CD4-positive, alpha-beta T cell treated with Interleukin-21 for 1 hour (primary cell): ENCODE data around the gene PLD3.
"Not testable (repeated sequence)": the region's sequence is repeated elsewhere in the genome, so short reads cannot be mapped to it uniquely, and the experiment has no call there.

Experiments
- DNase-seq: peaks from one replicate; pipeline ENCODE4 v3.0.0-alpha.2; 2020

PLD3 gene

DNA sequence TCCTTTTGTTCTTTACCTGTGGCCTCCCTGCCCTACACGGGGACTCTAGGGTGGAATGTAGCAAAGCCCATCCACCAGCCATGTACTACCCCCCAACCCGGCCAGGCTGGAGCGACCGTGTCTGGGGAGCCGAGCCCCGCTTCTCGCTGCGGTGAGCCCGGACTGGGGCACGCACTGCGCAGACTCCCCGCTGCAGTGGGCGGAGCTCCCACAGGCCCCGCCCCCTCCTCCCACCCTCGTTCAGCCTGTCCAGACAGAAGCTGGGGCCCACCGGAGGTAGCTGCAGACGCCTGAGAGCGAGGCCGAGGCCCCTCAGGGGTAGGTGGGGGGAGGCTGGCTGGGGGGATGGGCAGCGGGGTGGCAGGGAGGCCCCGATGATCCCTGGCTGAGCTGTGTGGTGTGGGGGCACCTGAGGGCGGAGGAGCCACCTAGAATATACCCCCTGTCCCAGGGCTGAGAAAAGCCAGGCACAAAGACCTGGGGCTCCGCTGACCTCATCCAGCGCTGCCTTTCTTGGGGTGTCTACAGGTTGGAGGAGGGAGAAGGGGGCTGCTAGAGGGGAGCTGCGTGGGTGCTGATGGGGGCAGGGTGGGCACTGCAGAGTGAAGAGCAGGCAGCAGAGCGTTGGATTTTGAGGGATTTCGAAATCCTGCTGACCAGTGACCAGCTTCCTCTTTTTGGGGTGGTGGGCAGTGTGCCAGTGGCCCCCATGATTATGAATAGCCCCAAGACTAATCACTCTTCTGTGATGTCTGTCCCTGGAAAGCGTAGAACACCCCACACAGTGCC lies 17.3 kb downstream of the PLD3 start:
- DNase-seq: peak; percentile 43

DNA sequence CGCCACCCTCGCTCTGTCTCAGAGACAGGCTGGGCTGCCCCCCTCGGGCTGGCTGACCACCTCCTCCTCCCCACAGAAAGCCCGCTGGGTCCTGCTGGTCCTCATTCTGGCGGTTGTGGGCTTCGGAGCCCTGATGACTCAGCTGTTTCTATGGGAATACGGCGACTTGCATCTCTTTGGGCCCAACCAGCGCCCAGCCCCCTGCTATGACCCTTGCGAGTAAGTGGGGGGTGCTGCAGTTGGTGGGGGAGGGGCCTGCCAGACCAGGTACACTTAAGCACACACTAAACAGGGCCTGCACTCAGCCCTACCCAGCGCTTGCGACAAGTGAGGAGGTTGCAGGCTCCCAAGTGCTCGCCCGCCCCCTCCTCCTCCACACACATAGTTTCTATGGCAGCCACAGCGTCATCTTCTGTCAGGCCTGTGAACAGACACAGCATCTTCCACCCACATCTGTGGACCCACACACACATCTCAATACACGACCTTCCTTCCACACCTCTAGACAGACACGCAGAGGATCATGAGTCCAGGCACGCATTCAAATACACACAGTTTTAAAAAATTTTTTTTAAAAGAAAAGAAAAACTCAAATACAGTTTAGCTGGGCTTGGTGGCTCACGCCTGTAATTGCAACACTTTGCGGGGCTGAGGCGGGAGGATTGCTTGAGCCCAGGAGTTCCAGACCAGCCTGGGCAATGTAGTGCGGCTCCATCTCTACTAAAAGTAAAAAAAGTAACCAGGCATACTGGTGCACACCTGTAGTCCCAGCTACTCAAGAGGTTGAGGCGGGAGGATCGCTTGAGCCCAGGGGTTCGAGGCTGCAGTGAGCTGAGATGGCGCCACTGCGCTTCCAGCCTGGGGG lies 18.4 kb downstream of the PLD3 start:
- DNase-seq: no peak

DNA sequence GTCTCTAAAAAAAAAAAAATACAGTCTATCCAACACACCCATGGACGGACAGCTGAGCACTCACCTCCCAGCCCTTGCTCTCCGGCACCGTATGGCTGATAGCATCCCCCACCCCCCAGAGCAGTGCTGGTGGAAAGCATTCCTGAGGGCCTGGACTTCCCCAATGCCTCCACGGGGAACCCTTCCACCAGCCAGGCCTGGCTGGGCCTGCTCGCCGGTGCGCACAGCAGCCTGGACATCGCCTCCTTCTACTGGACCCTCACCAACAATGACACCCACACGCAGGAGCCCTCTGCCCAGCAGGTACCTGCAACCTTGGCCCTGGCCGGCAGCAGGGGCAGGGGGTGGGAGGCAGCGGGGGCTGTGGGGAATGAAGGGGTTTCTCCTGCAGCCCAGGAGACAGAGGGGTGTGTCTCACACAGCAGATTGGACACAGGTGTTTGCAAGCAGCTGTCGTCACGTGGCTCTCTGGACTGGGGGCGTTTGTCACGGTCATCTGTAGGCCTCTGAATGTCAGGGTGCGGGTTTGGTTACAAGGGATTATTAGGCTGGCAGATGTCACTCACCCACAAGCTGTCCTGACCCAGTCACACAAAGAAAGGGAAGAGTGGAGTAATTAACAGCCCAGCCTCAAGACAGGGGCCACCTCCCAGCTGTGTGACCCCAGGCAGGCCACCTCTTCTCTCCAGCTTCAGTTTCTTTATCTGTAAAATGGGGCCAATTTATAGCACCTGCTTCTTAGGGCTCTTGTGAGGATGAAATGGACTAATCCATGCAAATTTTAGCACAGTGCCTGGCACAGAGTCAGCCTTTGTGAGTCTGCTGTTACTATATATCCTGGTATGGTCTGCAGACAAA lies 19.3 kb downstream of the PLD3 start:
- no peak for DNase-seq

DNA sequence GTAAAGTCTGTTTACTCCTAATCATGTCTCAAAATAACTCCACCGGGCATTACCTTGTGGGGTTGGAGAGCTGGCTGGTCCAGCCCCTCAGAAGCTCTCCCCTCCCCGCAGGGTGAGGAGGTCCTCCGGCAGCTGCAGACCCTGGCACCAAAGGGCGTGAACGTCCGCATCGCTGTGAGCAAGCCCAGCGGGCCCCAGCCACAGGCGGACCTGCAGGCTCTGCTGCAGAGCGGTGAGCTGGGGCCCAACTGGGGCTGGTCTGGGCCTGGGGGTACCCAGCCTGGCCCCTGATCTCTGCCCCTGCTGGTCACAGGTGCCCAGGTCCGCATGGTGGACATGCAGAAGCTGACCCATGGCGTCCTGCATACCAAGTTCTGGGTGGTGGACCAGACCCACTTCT lies 21.3 kb downstream of the PLD3 start:
- no peak for DNase-seq

DNA sequence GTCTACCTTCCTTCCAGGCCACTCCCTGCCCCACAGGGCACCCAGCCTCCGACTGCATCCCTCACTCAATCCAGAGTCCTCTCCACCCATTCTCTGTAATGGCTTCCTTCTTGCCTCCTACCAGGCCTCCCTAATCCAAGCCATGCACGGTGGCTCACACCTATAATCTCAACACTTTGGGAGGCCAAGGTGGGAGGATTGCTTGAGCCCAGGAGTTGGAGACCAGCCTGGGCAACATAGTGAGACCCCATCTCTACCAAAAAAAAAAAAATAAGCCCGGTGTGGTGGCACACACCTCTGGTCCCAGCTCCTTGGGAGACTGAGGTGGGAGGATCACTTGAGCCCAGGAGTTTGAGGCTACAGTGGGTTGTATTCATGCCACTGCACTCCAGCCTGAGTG lies 21.8 kb downstream of the PLD3 start:
- DNase-seq: not testable (repeated sequence)

DNA sequence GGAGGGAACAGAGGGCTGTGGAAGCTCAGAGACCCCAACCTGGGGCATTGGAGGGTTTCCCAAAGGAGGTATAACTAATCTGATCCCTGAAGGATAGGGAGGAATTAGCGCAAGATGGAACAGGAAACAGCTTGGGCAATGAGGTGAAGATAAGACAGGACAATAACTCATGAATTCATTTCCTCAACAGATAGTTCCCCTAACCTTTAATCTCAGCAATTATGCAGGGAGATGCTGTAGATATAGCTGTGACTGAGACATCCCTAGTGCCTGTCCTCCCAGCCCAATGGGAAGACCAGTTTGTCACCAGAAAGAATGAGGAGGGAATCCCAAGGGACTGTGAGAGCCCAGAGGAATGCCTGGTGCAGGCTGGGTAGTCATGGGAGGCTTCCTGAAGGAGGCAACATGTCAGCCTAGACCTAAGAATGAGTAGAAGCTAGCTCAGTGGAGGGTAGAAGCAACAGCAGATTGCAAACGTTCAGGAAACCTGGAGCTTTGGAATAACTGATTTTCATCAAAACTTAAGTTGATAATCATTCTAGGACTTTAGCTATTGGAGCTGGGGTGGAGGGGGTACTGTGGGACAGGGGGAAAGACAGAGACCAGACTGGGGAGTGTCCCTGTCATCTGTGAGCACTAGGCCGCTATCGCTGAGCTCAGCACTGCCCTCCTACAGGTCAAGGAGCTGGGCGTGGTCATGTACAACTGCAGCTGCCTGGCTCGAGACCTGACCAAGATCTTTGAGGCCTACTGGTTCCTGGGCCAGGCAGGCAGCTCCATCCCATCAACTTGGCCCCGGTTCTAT lies 22.7 kb downstream of the PLD3 start:
- DNase-seq: no peak

DNA sequence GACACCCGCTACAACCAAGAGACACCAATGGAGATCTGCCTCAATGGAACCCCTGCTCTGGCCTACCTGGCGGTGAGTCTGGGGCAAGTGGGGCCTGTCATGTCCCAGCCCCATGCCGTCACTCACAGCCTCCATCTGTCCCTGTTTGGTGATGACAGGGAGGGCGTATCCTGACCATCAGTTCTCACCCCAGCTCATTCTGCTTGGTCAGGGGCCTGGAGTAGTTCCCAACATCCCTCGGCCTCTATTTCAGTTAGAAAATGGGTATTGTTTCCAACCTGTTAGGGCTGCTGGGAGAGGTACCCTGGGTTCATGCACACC lies 23.3 kb downstream of the PLD3 start:
- no peak for DNase-seq

DNA sequence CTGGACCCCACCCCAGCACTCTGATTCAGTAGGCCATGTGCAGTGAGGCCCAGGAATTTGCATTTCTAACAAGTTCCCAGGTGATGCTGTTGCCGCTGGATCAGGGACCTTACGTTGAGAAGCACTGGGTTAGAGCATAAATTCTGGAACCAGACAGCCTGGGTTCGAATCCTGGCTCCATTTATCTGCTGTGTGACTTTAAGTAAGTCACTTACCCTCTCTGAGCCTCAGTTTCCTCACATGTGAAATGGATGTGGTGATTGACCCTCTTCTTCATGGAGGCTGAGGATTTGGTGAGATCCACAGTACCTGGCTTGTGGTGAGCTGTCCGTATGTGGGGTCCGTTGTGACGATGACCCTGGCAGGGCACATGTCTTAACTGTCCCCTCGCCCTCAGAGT lies 25.6 kb downstream of the PLD3 start:
- no peak for DNase-seq

DNA sequence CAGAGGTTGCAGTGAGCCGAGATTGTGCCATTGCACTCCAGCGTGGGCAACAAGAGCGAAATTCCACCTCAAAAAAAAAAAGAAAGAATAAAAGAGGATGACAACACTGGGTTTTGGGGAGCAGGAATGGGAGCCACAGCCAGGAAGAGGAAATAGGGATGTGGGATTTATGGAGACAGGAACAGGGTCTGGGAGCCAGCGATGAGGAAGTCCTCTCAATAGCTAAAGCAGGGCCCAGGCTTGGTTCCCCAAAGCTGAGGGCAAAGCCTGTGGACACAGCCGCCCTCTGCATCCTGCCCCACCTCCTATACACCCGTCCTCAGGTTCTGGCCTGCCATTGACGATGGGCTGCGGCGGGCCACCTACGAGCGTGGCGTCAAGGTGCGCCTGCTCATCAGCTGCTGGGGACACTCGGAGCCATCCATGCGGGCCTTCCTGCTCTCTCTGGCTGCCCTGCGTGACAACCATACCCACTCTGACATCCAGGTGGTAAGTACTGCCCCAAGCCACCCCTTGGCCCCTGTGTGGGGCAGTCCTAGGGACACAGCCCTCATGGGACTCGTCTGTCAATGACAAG lies 27.9 kb downstream of the PLD3 start:
- DNase-seq: no peak

DNA sequence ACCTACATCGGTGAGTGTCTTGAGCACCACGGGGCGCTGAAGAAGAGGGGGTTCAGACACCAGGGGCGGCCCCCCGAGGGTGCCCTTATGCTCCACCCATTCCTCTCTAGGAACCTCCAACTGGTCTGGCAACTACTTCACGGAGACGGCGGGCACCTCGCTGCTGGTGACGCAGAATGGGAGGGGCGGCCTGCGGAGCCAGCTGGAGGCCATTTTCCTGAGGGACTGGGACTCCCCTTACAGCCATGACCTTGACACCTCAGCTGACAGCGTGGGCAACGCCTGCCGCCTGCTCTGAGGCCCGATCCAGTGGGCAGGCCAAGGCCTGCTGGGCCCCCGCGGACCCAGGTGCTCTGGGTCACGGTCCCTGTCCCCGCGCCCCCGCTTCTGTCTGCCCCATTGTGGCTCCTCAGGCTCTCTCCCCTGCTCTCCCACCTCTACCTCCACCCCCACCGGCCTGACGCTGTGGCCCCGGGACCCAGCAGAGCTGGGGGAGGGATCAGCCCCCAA lies 29.4 kb downstream of the PLD3 start:
- DNase-seq: no peak

DNA sequence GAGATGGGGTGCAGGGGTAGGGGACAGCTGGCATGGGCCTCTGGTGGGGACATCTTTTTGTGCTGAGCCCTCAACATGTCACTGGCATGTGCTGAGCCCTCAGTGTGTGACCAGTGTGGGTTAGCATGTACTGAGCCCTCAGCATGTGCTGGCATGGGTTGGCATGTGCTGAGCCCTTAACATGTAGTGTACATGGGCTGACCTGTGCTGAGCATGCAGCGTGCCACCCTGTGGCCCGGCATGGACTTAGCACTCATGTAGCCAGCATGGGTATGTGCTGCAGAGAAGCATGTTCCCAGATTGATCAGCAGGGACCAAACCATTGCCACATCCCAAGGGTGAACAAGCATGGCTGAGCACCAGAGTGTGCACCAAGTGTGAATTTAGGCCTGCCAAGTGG lies 30.0 kb downstream of the PLD3 start:
- no peak for DNase-seq

DNA sequence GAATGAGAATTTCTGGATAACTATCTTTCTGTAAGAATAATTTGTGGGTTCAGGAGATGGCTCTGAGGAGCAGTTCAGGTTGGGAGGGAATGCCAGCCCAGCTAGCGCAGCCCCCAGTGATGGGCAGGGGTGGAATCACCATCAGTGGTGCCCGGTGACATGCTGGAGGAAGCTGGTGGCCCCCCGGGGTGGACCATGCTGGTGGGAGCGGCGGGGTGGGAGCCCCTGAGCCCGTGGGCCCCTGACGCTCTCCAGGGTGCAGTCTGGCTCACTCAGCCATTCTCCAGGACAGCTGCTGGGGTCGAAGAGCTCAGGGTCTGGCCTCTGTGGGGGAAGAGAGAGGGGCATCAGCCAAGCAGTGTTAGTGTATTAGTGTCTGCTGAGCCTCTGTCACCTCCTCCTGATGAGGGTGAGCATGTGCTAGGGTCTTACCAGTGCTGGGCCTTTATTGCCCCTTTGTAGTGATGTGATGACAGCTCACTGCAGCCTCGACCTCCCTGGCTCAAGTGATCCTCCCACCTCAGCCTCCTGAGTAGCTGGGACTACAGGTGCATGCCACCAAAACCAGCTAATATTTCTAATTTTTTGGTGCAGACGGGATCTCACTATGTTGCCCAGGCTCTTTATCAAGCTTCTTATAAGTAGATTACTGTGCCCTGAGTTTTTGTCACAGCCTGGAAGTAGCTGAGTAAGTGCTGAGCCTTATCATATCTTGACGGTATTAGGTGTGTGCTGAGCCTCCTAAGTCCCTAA lies 31.1 kb downstream of the PLD3 start:
- DNase-seq: no peak

DNA sequence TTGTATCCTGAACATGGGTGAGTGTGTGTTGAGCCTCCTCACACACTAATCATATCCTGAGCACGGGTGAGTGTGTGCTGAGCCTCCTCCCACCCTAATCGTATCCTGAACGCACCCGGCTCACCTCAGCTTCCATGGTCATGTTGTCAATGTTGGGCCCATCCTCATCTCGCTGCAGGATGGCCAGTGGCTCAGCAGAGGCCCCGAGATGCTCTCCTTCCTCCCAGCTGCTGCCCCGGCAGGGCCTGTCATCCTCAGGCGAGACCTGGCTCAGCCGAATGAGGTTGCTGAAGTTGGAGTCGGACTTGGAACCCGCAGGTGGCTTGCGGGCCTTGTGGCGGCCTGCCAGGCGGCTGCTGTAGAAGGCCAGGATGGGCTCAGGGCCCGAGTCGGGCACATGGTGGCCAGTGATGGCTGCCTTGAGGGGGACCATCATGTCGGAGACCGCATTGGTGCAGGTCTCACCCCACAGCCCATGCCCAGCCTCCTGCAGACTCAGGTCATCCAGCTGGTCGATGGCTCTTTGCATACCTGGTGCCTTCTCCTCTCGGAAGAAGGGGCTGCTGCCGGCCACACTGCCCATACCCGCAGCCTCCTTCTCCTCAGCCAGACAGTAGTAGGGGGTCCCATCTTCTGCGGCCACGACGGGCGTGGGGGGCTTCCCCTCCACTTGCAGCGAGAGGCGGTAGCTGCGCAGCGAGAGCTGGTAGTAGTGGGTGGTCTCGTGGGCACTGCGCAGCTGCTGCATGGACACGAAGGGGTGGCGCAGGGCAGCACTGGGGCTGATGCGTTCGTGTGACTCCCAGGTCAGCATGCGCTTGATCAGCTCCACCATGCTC lies 31.9 kb downstream of the PLD3 start:
- no peak for DNase-seq

DNA sequence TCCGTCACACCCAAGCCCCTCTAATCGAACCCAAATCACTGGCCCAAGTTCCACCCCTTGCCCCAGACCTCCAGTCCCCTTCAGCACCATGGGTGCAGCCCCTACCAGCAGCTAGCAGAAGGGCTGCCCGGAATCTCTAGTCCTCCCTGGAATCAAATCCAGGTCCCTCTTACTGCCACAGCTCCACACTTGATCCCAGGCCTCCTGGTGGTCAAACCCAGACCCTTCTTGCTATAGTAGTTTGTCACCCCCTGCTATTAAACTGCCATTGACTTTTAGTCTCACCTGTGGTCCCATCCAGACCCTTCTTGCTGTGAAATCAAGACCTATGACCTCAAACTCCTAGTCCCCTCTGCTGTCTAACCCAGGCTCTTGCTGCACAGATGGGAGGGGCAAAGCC lies 32.8 kb downstream of the PLD3 start:
- DNase-seq: no peak

DNA sequence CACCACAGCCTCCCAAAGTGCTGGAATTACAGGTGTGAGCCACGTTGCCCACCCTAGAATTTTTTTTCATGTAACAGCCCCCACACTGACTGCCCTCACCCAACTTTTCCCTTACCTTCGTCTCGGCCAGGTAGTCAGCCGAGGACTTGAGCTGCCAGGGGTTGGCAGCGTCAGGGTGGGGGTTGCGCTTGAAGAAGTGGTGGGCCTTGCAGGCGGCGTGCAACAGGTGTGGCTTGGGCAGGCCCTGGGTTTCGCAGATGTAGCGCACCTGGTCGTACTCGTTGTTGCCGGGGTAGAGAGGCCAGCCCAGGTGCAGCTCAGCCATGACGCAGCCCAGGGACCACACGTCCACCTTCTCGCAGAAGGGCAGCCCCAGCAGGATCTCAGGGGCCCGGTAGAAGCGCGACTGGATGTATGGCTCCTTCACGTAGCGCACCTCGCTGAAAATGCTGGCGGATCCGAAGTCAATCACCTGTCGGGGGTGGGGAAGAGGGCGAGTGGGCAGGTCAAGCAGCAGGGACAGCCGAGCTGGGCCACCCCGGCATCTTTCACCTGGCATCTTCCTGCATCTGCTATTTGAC lies 35.3 kb downstream of the PLD3 start:
- no peak for DNase-seq

DNA sequence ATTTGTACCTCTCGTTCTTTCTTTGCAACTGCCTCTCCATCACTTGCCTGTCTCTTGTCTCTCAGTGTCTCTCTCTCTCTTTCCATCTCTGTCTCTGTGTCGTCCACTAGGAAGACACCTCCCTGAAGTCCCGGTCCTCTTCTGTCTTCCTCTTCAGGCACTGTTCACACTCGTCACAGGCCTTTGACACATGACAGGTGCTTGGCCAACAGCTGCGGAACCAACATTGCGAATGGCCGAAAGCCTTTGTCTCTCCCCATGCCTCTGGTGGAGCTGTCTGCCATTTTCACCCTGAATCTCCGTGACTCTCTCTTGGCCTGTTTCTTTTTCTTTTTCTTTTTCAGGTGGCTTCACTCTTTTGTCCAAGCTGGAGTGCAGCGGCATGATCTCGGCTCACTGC lies 38.7 kb downstream of the PLD3 start:
- DNase-seq: no peak

DNA sequence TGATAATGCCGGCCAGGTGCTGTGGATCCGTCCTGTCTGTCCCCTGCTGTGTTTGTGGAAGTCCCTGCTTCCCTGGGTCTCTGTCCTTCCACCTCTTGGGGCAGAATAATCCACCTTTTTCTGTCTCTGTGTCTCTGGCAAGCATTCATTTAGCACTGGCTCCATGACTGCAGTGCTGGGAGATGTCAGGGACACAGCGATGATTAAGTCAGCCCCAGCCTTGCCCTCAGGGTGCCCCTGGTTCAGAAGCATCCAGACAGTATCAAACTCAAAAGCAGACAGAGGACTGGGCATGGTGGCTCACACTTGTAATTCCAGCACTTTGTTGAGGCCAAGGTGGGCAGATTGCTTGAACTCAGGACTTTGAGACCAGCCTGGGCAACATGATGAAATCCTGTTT lies 40.0 kb downstream of the PLD3 start:
- DNase-seq: no peak

DNA sequence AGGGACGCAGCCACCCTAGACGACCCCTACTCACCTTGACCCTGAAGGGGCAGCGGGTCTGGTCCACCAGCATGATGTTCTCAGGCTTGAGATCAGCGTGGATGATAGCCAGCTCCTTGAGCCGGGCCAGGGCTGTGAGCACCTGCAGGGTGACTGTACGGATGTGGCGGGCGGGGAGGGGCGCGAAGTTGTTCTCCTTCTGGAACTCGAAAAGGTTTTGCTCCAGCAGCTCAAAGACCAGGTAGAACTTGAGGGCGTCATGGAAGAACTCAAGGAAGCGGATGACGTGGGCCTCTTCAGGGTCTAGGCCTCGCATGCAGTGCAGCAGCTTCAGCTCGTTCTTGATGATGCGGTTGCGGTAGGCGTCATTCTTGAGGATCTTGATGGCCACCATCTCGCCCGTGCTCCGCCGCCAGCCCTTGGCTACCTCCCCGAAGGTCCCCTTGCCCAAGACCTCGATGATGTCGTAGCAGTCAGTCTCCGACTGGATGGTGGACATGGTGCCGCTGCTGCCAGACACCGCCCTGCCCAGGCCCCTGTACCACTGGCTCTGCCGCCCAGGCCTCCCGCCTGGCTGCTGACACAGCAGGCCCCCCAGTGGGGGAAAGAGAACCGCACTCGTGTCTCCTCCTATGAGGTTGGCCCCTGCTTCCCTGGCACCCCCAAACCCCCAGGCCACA lies 41.0 kb downstream of the PLD3 start:
- DNase-seq: no peak

DNA sequence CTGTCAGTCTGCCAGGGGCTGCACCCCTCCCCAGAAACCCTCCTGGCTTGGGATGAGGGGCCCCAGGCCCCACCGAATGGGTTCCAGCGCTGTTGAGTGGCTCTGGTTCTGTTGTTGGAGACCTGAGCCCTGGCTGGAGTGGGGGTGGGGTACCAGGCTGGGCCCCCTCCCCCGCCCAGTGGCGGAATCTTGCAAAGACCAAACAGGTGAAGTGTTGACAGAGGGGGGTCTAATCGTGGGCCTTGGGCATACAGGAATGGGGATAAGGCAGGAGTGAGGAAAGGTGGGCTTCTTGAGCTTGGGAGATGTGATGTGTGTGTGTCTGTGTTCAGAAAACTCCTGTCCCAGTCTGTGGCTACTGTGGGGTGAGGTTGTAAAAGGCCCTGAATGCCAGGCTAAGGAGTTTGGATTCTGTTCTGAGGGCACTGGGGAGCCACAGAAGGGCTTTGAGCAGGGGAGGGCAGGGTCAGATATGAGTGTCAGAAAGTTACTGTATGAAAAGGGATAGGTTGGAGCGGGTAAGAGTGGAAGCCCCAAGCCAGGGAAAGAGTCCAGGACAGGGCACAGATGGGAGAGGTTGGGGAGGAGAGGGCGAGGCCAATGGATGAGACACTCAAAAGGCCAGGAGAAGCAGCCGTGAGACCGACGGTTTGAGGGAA lies 41.7 kb downstream of the PLD3 start, which contains the start of gene HIPK4:
Gene HIPK4 (minus strand): TSS at position 98 of the 659 bp plus-strand sequence. CDS start 279 bp downstream, outside the sequence.
- no peak for DNase-seq
